Vagina (tissue), 2 donors: Measurements from ENCODE around the gene SPOCK1.

Experiments
- CTCF ChIP-seq, 3 experiments: fragments of 450-650 bp in 2 of 3; fragments of 200-600 bp in 1 of 3; sonication (generic) in 1 of 3; IDR thresholded peaks; one replicate each; pipeline ENCODE4 v1.5.1; 2017 to 2019; ENCODE audit warnings: antibody characterized with exemption in 3 of 3, mild to moderate bottlenecking in 2 of 3, moderate library complexity in 2 of 3
- POLR2A ChIP-seq, 2 donors: fragments of 450-650 bp; IDR thresholded peaks; one replicate each; pipeline ENCODE4 v1.6.1; 2017; ENCODE audit warnings: antibody characterized with exemption in 2 of 2, mild to moderate bottlenecking in 2 of 2, moderate library complexity in 2 of 2

GRCh38 chr5:137113161-137113560 lies 386.0 kb downstream of the SPOCK1 start:
- TF ChIP-seq CTCF (IDR thresholded peaks at IDR 0.05) (no peak), POLR2A (IDR thresholded peaks at IDR 0.05) (no peak)
